NOMO-1 treated with dmso at 0.1 percent for 144 hours (cell line): ENCODE results near the gene EPHA4.
"Not testable (repeated sequence)": the region's sequence is repeated elsewhere in the genome, so short reads cannot be mapped to it uniquely, and the experiment has no call there.

Experiments
- DNase-seq: peaks from one replicate; lab custom pipeline; 2025; ENCODE audit not compliant: unreplicated experiment; lab: John Stamatoyannopoulos, UW

The EPHA4 gene

DNA sequence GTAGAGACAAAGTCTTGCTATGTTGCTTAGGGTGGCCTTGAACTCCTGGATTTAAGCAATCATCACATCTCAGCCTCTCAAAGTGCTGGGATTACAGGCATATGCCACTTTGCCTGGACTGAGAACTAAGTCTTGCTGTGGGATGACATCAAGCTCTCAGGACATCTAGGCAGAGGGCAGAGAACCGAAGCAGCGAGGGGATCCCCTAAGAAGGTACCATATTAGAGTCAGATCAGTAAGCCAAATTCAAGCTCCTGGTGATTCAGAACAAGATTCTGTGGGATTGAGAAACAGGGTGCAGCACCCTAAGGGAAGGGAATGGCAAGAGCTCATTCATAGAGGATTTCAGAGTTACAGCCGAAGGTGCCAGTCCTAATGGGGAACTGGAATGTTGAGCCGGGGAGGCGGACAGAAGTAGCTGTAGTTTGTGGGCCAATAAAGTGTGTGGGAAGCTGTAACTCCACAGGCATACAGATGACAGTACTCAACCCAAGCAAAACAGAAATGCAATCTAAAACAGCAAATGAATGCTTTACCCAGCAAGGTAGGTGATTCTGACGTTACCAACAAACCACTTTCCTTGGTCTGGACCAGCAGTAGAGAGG, 30.9 kb downstream of the EPHA4 start:
- no peak for DNase-seq

- DNase-seq, result no peak
Measured at GRCh38 chr2:221539246-221539645, 32.9 kb downstream of the EPHA4 start.

GRCh38 chr2:221535824-221536223, 36.3 kb downstream of the EPHA4 start:
- DNase-seq, result no peak

GRCh38 chr2:221533299-221533698, 38.8 kb downstream of the EPHA4 start:
- DNase-seq, result no peak

DNA sequence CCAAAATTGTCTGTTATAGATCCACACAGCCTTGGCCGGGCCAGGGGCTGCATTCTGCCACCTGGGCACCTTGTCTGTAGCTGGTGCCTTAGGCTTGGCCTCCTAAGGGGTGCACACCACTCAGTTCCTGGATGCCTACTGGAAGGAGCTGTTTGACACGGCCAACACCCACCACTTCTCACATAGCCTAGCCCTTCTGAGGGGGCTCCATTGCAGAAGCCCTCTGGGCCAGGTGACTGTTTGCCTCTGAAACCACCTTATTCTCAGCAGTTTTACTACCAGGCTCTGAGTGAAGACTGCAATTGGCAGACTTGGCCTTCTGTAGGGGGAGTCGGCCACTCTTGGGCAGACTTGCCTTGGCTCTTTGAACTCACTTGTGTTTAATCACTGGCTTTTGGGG, 39.5 kb downstream of the EPHA4 start:
- no peak for DNase-seq

GRCh38 chr2:221530653-221531037, 41.5 kb downstream of the EPHA4 start:
- no peak for DNase-seq

- DNase-seq, result no peak
Measured at GRCh38 chr2:221529943-221530652, 42.0 kb downstream of the EPHA4 start.

GRCh38 chr2:221529177-221529942, 42.7 kb downstream of the EPHA4 start:
- DNase-seq, result no peak

DNA sequence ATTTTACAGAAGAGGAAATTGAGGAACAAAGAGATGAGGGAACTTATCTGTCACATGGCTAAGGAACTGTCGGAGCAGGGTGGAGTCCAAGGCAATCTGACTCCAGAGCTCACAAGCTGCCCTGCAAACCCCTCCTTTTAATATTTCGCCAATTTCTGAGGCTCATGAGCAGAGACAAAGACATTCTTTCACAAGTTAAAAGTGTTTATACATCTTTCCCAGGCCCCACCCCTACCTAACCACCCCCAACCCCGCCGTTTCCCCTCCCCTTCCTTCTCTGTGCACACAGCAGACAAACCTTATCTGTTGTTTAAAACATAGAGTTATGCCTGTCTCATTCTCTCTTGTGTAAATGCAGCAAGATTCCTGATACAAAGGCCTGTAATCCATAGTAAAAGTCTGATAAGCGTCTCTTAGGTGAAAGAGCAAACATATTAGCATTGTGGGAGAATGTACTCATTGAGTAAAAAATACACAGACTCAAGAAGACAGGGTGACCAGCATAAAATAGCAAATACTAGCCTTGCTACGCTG, 44.3 kb downstream of the EPHA4 start:
- no peak for DNase-seq

DNA sequence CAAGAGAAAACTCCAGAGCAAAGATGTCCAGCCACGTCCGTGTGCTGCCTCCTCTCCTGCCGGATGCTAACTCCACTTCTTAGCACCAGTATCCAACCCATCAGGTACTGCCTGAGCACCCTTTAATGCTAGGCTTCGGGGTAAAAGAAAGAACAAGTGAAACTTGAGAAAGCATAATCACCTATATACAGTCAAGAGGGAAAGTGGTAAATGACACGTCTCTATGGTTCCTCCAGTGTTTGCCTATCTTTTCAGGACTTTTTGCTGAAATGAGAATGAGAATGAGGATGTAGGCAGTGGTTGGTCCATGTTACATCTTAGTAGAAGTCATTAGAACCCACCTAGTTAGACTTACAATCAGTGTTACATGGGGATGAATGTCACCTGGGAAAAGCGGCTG, 47.9 kb downstream of the EPHA4 start:
- no peak for DNase-seq

DNA sequence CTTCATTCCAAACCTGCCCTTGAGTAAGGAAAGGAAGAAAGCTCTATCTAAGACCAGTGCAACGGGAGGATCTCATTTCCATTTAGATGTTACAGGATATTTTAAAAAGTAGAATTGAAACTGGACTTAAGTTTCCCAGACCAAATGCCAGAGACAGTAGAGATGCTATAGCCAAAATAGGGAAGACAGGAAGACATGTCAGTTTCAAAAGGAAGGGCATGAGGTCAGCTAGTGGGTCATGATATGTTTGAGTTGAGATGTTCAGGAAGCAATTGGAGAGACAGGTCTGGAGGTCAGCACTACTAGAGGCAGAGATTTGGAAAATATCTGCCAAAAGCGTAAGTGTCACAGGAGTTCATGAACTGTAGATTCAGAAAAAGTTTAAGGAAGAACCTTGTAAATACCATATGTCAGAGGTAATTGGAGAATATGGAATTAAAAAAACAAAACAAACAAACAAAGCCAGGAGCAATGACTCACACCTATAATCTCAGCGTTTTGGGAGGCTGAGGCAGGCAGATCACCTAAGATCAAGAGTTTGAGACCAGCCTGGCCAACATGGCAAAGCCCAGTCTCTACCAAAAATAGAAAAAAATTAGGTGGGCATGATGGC, 50.8 kb downstream of the EPHA4 start:
- DNase-seq, result no peak

DNA sequence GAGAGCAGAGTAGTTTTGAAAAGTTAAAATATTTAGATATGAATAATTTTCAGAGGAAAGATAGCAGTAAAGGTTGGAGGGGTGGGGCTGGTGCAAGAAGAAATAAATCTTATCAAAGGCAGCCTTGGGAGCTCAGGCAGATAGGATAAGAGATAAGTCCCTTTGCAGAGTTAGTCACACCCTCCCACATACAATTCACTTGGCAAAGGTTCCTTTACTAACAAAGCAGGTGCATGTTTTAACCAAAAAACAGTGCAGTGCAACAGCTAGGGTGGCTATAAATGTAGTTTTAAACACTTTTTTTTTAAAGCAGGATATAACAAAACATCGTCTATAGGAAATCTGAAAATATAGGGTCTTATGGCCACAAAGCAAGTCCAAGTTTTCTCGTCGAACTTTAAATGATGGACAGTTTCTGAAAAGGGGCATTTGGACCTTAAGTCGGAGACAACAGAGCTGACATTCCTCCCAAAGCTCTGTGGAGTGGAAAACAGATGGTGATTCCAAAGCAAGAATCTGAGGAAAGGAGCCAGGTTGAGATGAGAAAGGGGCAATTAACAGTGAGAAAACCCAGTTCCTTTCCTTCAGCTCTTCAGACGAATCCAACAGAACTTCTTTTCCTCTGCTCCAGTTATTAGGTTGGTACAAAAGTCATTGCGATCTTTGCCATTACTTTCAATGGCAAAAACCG, 53.0 kb downstream of the EPHA4 start:
- DNase-seq, result no peak

DNA sequence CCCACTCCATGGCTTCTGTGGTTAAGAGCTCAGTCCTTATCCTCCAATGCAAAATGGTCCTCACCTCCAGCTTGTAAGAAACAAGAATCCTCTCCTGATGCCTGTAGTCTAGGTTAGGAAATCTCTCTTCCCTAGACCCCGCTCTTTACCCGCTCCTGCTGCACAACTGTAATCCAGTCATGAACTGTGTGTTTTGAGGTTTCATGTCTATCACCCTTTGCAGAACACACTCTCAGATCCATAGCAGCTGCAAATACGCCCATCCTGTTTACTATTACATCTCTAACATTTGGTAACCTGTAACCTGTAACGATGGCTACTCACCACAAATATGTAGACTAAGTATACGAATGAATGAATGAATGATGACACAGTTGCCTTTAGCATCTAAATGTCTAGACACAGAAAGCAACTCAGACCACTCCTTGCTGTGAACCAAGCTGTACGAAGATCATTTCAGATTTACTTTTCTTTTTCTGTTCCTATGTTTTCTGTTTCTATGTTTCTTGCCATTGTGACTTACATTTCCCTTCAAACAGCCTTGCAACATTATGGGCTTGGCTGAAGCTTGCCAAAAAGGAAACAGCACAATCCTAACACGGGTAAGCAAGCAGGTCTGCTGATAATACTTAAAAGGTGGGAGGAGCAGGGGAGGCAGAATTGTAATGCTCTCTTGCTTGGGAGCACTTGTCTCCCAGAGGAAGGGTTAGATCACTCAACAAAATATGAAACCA, 53.7 kb downstream of the EPHA4 start:
- DNase-seq, result no peak

- no peak for DNase-seq
Measured at GRCh38 chr2:221517696-221518151, 54.4 kb downstream of the EPHA4 start.

- no peak for DNase-seq
Measured at GRCh38 chr2:221517146-221517695, 54.9 kb downstream of the EPHA4 start.

- no peak for DNase-seq
Measured at GRCh38 chr2:221515864-221516263, 56.2 kb downstream of the EPHA4 start.

DNA sequence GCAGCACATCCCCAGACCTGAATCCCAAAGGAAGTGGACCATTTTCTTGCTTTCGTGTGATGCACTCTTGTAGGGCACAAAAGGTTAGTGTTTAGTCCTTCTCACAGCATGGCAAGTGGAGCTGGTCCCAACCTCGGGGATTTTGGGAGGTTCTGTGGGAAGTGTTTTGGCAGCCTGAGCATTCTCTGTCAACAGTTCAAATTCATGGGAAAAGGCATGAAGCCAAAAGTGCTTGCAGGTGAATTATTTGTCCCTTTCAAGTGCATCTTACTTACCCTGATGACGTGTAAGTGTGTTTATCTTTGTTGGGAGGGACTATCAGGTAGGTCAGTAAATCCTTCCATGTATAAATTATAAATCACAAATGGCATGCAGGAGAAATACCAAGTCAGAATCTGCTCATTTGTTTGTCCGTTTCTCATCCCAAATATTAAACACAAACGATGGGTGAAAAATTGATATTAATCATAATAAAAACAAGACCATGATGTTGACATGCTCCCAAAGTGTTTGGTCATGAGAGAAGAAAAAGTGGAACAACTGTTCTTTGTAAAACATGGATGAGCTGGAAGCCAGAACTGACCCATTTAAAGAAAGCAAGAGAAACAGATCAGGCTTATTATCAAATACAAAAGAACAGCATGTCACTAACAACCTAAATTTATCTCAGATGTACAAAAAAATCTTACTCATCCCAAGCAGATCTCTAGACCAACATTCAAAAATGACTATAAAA, 57.6 kb downstream of the EPHA4 start:
- no peak for DNase-seq

DNA sequence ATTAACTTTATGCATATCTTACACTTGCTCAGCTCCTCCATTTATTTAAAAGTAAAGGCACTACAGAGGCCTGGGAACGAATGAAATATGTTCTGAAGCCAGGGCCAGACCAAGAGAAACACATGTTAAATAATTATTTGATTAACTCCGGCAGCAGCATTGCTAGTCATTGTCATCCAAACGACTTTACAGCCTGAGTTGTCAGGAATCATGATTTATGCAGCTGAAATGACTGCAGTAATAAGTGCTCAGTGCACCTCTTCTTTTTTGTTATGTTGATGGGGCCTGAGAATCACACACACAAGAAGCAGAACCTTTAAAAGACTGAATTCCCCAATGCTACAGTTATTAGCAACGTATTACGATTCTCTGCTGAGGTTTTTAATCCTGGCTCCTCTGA, 58.9 kb downstream of the EPHA4 start:
- no peak for DNase-seq

GRCh38 chr2:221511325-221511724, 60.8 kb downstream of the EPHA4 start:
- DNase-seq, result not testable (repeated sequence)
